ENCODE measurements around the gene SPN.

GRCh38 chr16:29717113-29717512 is 54.1 kb downstream of the SPN start:
- no peak for TF ChIP-seq BHLHE40 (IDR thresholded peaks at IDR 0.05; ENCODE audit: borderline replicate concordance)
- no peak for TF ChIP-seq FOXM1 (IDR thresholded peaks at IDR 0.05; ENCODE audit: borderline replicate concordance)
- TF ChIP-seq SUZ12 (IDR thresholded peaks at IDR 0.05), result no peak
- TF ChIP-seq L3MBTL2 (conservative IDR thresholded peaks at IDR 0.05), result no peak
- no peak for TF ChIP-seq TARDBP (IDR thresholded peaks at IDR 0.05)

Data from HEK293T (cell line).